OCI-LY1 (cell line): ENCODE data around the gene DYNLRB1.

Experiments used
- H2AFZ ChIP-seq: fragments of 200-600 bp; sonication (generic), shearing (Covaris generic); 2 replicates; pipeline ENCODE4 v1.6.0; 2014; ENCODE audit warnings: antibody characterized with exemption, mild to moderate bottlenecking, low read length
- H3F3A ChIP-seq: fragments of 200-600 bp; sonication (generic), shearing (Covaris generic); 2 replicates; pipeline ENCODE4 v1.6.0; 2014; ENCODE audit warnings: mild to moderate bottlenecking, antibody characterized with exemption, low read length, moderate library complexity; ENCODE audit not compliant: insufficient read depth
- H3K27ac ChIP-seq: fragments of 200-600 bp; sonication (generic); 2 replicates; pipeline ENCODE4 v1.5.1; 2014; ENCODE audit warnings: low read length, mixed run types, mild to moderate bottlenecking, low read depth; ENCODE audit not compliant: poor library complexity, severe bottlenecking
- H3K27me3 ChIP-seq: fragments of 200-600 bp; sonication (generic); 2 replicates; pipeline ENCODE4 v1.6.0; 2014; ENCODE audit warnings: antibody characterized with exemption, mild to moderate bottlenecking, low read length, moderate library complexity; ENCODE audit not compliant: insufficient read depth
- H3K36me3 ChIP-seq: fragments of 200-600 bp; sonication (generic); 2 replicates; pipeline ENCODE4 v1.6.1; 2014; ENCODE audit warnings: mild to moderate bottlenecking, antibody characterized with exemption, low read length, moderate library complexity, mixed read lengths; ENCODE audit not compliant: insufficient read depth
- H3K4me1 ChIP-seq: fragments of 200-600 bp; sonication (generic); 2 replicates; pipeline ENCODE4 v1.5.1; 2014; ENCODE audit warnings: mild to moderate bottlenecking, low read length, moderate library complexity; ENCODE audit not compliant: insufficient read depth, severe bottlenecking
- H3K4me2 ChIP-seq: fragments of 200-600 bp; sonication (generic), shearing (Covaris generic); 2 replicates; pipeline ENCODE4 v1.6.1; 2014; ENCODE audit warnings: low read length
- H3K4me3 ChIP-seq: fragments of 200-600 bp; sonication (generic); 2 replicates; pipeline ENCODE4 v1.5.1; 2014; ENCODE audit warnings: low read length, low read depth, mild to moderate bottlenecking, mixed read lengths; ENCODE audit not compliant: poor library complexity, severe bottlenecking
- H3K79me2 ChIP-seq: fragments of 200-600 bp; shearing (Covaris generic); 2 replicates; pipeline ENCODE4 v1.6.1; 2016; ENCODE audit warnings: mixed run types, low read length, mixed read lengths; ENCODE audit not compliant: insufficient read depth
- H3K9ac ChIP-seq: fragments of 200-600 bp; sonication (generic), shearing (Covaris generic); 2 replicates; pipeline ENCODE4 v1.6.1; 2014; ENCODE audit warnings: mild to moderate bottlenecking, low read length, mixed read lengths
- H3K9me2 ChIP-seq: fragments of 200-600 bp; sonication (generic), shearing (Covaris generic); 2 replicates; pipeline ENCODE4 v1.6.1; 2014; ENCODE audit warnings: low read depth, mild to moderate bottlenecking, low read length, mixed read lengths
- H3K9me3 ChIP-seq: fragments of 200-600 bp; shearing (Covaris generic); 2 replicates; pipeline ENCODE4 v1.6.1; 2014; ENCODE audit warnings: low read length, mixed read lengths
- H4K20me1 ChIP-seq: fragments of 200-600 bp; sonication (generic), shearing (Covaris generic); 2 replicates; pipeline ENCODE4 v1.6.0; 2016; ENCODE audit warnings: mild to moderate bottlenecking, low read length; ENCODE audit not compliant: insufficient read depth
- CTCF ChIP-seq: fragments of 200-600 bp; sonication (generic), shearing (Covaris generic); IDR thresholded peaks from 2 replicates; pipeline ENCODE4 v1.5.1; 2017; ENCODE audit warnings: mild to moderate bottlenecking, antibody characterized with exemption, low read length, moderate library complexity, mixed read lengths
- EZH2 ChIP-seq: fragments of 200-600 bp; sonication (generic), shearing (Covaris generic); IDR thresholded peaks from 2 replicates; pipeline ENCODE4 v1.8.0; 2017; ENCODE audit warnings: borderline replicate concordance, mixed run types, mild to moderate bottlenecking, antibody characterized with exemption, low read length, moderate library complexity, mixed read lengths

The DYNLRB1 gene

DNA sequence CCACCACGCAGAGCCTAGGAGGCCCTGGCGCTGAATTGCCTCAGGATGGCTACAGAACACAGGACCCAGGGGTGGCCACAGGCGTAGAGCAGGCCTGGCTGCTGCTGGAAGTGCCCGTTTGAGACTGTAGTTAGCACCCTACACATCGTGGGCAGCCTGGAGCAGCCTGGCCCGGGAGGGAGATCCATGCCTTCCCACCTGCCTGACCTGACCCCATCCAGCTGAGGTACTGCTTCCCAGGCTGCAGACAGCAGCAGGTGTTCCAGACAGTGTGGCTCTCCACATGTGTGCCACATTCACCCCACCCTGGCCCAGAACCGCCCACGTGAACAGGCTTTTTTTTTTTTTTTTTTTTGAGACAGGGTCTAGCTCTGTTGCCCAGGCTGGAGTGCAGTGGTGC, 21.4 kb downstream of the DYNLRB1 start:
- no peak for TF ChIP-seq EZH2
- TF ChIP-seq CTCF, result no peak
- Histone ChIP-seq H3K4me1 (no peaks in the 10 kb centered on the region), H3F3A (no peaks in the 10 kb centered on the region), H3K9ac (no peak overlapping the region), H3K4me2 (no peak overlapping the region), H2AFZ (no peak overlapping the region), H3K27ac (no peak overlapping the region), H3K36me3 (peaks cover 51% of the 10 kb centered on the region), H3K27me3 (no peaks in the 10 kb centered on the region), H3K4me3 (no peak overlapping the region), H4K20me1 (no peaks in the 10 kb centered on the region), H3K79me2 (no peaks in the 10 kb centered on the region), H3K9me3 (no peaks in the 10 kb centered on the region), H3K9me2 (no peaks in the 10 kb centered on the region)

GRCh38 chr20:34538671-34539123, 22.5 kb downstream of the DYNLRB1 start:
- no peak overlapping the region for H3K4me3 ChIP-seq
- no peak overlapping the region for H2AFZ ChIP-seq
- H3K27me3 ChIP-seq, result no peaks in the 10 kb centered on the region
- no peaks in the 10 kb centered on the region for H3K79me2 ChIP-seq
- TF ChIP-seq EZH2 (no peak), CTCF (peak; percentile 91)
- H3K9me3 ChIP-seq, result no peaks in the 10 kb centered on the region
- peaks cover 51% of the 10 kb centered on the region for H3K36me3 ChIP-seq
- no peaks in the 10 kb centered on the region for H3K4me1 ChIP-seq
- H3F3A ChIP-seq, result no peaks in the 10 kb centered on the region
- H3K9ac ChIP-seq, result no peak overlapping the region
- no peak overlapping the region for H3K4me2 ChIP-seq
- no peak overlapping the region for H3K27ac ChIP-seq
- H4K20me1 ChIP-seq, result no peaks in the 10 kb centered on the region
- no peaks in the 10 kb centered on the region for H3K9me2 ChIP-seq

DNA sequence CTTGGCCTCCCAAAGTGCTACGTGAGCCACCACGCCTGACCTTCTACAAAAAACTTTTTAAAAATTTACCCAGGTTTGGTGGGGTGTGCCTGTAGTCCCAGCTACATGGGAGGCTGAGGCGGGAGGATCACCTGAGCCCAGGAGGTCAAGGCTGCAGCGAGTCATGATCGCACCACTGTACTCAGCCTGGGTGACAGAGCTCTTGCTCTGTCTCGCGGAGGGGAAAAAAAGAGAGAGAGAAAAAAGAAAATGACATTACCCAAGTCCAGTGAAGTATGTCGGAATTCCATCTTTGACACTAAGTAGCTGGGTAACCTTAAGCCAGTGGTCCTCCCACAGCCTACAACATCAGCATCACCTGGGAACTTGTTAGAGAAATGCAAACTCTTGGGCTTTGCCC, 23.5 kb downstream of the DYNLRB1 start:
- Histone ChIP-seq H4K20me1 (no peaks in the 10 kb centered on the region), H3K9ac (no peak overlapping the region), H3F3A (no peaks in the 10 kb centered on the region), H3K27ac (no peak overlapping the region), H3K4me3 (no peak overlapping the region), H3K79me2 (no peaks in the 10 kb centered on the region), H2AFZ (no peak overlapping the region), H3K4me1 (no peaks in the 10 kb centered on the region), H3K27me3 (no peaks in the 10 kb centered on the region; the same call in 1 of the 2 replicates), H3K9me2 (no peaks in the 10 kb centered on the region), H3K9me3 (no peaks in the 10 kb centered on the region), H3K36me3 (peaks cover 44% of the 10 kb centered on the region), H3K4me2 (no peak overlapping the region)
- no peak for TF ChIP-seq CTCF
- TF ChIP-seq EZH2, result no peak
